ENCODE data around the gene ADGRB3.

GRCh38 chr6:69293471-69293870, 658.4 kb downstream of the ADGRB3 start:
- TF ChIP-seq CTCF (IDR thresholded peaks at IDR 0.05) (no peak), POLR2A (IDR thresholded peaks at IDR 0.05) (no peak), EP300 (IDR thresholded peaks at IDR 0.05) (no peak)

Measured in upper lobe of left lung (tissue), 4 donors.